Heart left ventricle (tissue), 16 donors: ENCODE results near the gene TMPRSS11B. TPM values are rescaled to one million over a fixed set of nuclear protein-coding genes. Genes with fewer than 3 reads are reported as not detected.
"Not testable (repeated sequence)": the region's sequence is repeated elsewhere in the genome, so short reads cannot be mapped to it uniquely, and the experiment has no call there.

Experiments
- ATAC-seq, 4 donors: fragments of 200-7000 bp; cut with Tn5 transposase; one replicate each; pipeline ENCODE4 v1.9.1; 2020 to 2022; ENCODE audit warnings: moderate library complexity in 4 of 4, mild to moderate bottlenecking in 3 of 4, moderate number of reproducible peaks in 1 of 4
- DNase-seq, 5 donors: peaks; one replicate each; pipeline ENCODE4 v3.0.0-alpha.2; 2020
- H3K27ac ChIP-seq, 12 donors: fragments of 200-600 bp; sonication (generic) in 4 of 12; one replicate each; pipeline versions ENCODE4 v1.5.0 to v1.8.0; 2016 to 2022; ENCODE audit warnings: mild to moderate bottlenecking in 2 of 12
- H3K27me3 ChIP-seq, 9 donors: fragments of 200-600 bp; sonication (generic) in 2 of 9; one replicate each; pipeline versions ENCODE4 v1.5.1 to v1.8.0; 2016 to 2022; ENCODE audit warnings: mild to moderate bottlenecking in 3 of 9
- H3K36me3 ChIP-seq, 9 donors: fragments of 200-600 bp; sonication (generic) in 2 of 9; one replicate each; pipeline versions ENCODE4 v1.5.0 to v1.8.0; 2018 to 2022; ENCODE audit warnings: mild to moderate bottlenecking in 2 of 9
- H3K4me1 ChIP-seq, 12 donors: fragments of 200-600 bp; sonication (generic) in 4 of 12; one replicate each; pipeline versions ENCODE4 v1.5.0 to v1.8.0; 2016 to 2022; ENCODE audit warnings: mild to moderate bottlenecking in 3 of 12
- H3K4me3 ChIP-seq, 12 donors: fragments of 200-600 bp; sonication (generic) in 4 of 12; one replicate each; pipeline versions ENCODE4 v1.5.0 to v1.8.0; 2017 to 2022; ENCODE audit warnings: mild to moderate bottlenecking in 9 of 12, moderate library complexity in 4 of 12
- H3K9me3 ChIP-seq, 12 donors: fragments of 200-600 bp; sonication (generic) in 4 of 12; one replicate each; pipeline versions ENCODE4 v1.5.0 to v1.8.0; 2016 to 2022; ENCODE audit warnings: mild to moderate bottlenecking in 1 of 12
- CTCF ChIP-seq, 12 donors: fragments of 200-600 bp; sonication (generic) in 4 of 12; IDR thresholded peaks; one replicate each; pipeline versions ENCODE4 v1.5.0 to v1.8.0; 2018 to 2022; ENCODE audit warnings: antibody characterized with exemption in 12 of 12, mild to moderate bottlenecking in 5 of 12
- POLR2A ChIP-seq, 2 donors: fragments of 450-650 bp; IDR thresholded peaks; one replicate each; pipeline ENCODE4 v1.6.1; 2017; ENCODE audit warnings: antibody characterized with exemption in 2 of 2, mild to moderate bottlenecking in 2 of 2, moderate library complexity in 2 of 2
- WGBS, 4 donors: extraction: QIAGEN DNeasy Blood & Tissue Kit in 2 of 4; methylation state at CpG; one replicate each; pipeline versions ENCODE4 v1.1.5 to v1.1.7; 2013 to 2018; 5-methylcytosine and 5-hydroxymethylcytosine counted together
- intact Hi-C, 10 donors: fragments of 100-400 bp; cut with DNase I; formaldehyde crosslinking; loops; one replicate each; pipeline versions ENCODE4 v1.11.1 to v1.14.2; 2022
- polyA plus RNA-seq, 2 donors: library from polyadenylated mRNA; stranded (reverse); fragments of 200-250 nt; gene quantifications; one replicate each; pipeline ENCODE4 v1.2.3, GENCODE V29; 2013
- total RNA-seq, 9 donors: library from RNA; depleted of rRNA in 2 of 9; stranded (reverse); fragments of >200 nt in 2 of 9; fragmentation: NEBNext Ultra II Directional in 3 of 9; extraction: Animal tissue kit (Norgen Biotek cat#: 25700) in 3 of 9; gene quantifications; one replicate each; pipeline versions ENCODE4 v1.1.0 to v1.2.4, GENCODE V29; 2016 to 2023
- donor health status: ischemic (EF 13 %, LVEDD 7.1; RV severe dilation, severe dysfunction).
- donor health status: healthy with polysubstance abuse.
- donor health status: DM: no; HTN: yes; CAD: no.
- donor health status: DM: no; HTN: no; CAD: no.
- donor health status: ischemic (EF 25% LVEDD 6.9; RV normal size, moderate dysfunction).
- donor health status: ischemic (EF 25% LVEDD 5.7; RV mildly dilated, moderate dysfunction).
- donor health status: healthy.
- donor health status: DM: yes; HTN: yes; CAD: no.
- donor health status: ischemic (EF 35%, LVEDD 5.7; RV mildly dilated, moderate dysfunction).
- donor health status: nonischemic (EF 11% LVEDD 7.7; RV severe dilation, severe dysfunction).
- donor health status: DM: yes; HTN: yes; CAD: no.
- donor health status: PGD.
- donor health status: ischemic (EF 29% LVEDD 5.4; RV normal size, mild dysfunction).
- donor health status: nonischemic (EF 23%, LVEDD 6.1; RV moderate dilation, normal function).

Gene TMPRSS11B
- total and polyA plus RNA-seq, 11 donors, result 0.06 TPM; not detected in 10

- ATAC-seq (no peak), DNase-seq (no peak)
- Histone ChIP-seq H3K36me3 (no peaks in the 10 kb centered on the region), H3K27me3 (no peaks in the 10 kb centered on the region), H3K27ac (no peak overlapping the region), H3K4me1 (no peaks in the 10 kb centered on the region), H3K9me3 (no peaks in the 10 kb centered on the region), H3K4me3 (no peak overlapping the region)
- intact Hi-C loops, result no loop called here
- WGBS, 4 donors, result 38 to 43% (median 41%) methylated on average over 1 of the region's 1 CpG
- TF ChIP-seq POLR2A (IDR thresholded peaks at IDR 0.05) (no peak), CTCF (IDR thresholded peaks at IDR 0.05) (no peak)
Measured at GRCh38 chr4:68228568-68228967, 16.9 kb downstream of the TMPRSS11B start.

DNA sequence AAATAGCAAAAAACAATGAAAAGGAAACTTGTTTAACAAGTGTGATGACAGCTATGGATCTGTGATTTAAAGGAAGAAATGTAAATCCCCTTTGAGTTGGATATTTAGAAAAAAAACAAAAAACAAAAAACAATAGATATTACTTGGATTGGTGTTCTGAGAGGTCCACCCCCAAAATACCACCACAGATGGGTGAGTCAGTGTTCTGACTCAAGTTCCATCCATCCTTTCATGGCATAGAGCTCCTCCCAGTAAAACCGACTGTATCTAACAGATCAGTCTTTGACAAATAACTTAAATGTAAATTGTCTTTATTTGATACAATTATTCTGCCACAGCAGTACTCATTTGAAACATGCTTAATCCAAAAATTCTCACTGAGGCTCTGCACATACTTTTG is 27.4 kb downstream of the TMPRSS11B start:
- no peaks in the 10 kb centered on the region for H3K9me3 ChIP-seq
- no peak for DNase-seq
- no peak overlapping the region for H3K27ac ChIP-seq
- TF ChIP-seq POLR2A (IDR thresholded peaks at IDR 0.05) (no peak), CTCF (IDR thresholded peaks at IDR 0.05) (no peak)
- ATAC-seq, result no peak
- intact Hi-C loops, result no loop called here
- 27 to 50% (median 31%) methylated on average over 1 of the region's 1 CpG for WGBS, 4 donors
- no peaks in the 10 kb centered on the region for H3K4me1 ChIP-seq
- H3K36me3 ChIP-seq, result no peaks in the 10 kb centered on the region
- H3K27me3 ChIP-seq, result no peaks in the 10 kb centered on the region
- H3K4me3 ChIP-seq, result no peak overlapping the region

DNA sequence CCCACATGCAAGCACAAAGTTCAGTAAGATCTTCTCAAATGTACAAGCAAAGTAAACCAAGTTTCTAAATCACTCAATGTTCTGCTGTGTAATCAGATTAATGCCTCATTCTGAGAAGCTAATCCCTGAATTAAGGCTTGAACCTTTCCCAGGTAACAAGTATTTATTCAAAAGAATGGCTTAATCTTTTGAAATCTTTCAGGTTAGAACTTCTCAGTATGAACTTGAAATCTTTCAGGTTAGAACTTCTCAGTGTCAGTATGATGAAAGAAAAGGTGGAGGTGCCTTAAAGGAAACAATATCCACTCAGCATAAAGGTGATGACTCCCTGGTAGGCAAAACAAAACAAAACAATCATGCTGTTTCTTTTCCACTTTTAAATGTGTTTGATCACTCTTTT is 29.0 kb downstream of the TMPRSS11B start:
- no peak overlapping the region for H3K27ac ChIP-seq
- H3K36me3 ChIP-seq, result no peaks in the 10 kb centered on the region
- H3K27me3 ChIP-seq, result no peaks in the 10 kb centered on the region
- no peaks in the 10 kb centered on the region for H3K4me1 ChIP-seq
- no peak overlapping the region for H3K4me3 ChIP-seq
- H3K9me3 ChIP-seq, result peaks cover 0 to 3% (median 0%) of the 10 kb centered on the region in 12 donors
- TF ChIP-seq POLR2A (IDR thresholded peaks at IDR 0.05) (no peak), CTCF (IDR thresholded peaks at IDR 0.05) (no peak)
- DNase-seq (no peak), ATAC-seq (no peak)
- intact Hi-C loops, result no loop called here

DNA sequence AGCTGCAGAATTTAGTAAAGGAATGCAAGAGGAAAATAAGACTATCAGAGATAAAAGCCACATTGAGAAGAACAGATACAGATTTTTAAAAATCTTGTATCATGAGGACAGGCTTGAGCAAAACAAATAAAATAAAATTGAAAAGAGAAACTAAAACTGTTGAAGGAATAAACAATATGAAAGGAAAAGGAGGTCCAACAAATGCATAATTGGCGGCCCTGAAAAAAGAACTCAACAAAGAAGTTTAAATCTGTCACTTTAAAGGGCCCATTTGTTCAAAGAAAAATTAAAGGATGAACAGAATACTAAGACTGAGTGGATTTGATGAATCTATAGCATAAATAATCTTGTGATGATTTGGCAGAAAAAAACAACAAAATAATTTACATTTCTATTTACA is 36.5 kb downstream of the TMPRSS11B start:
- no peak for ATAC-seq
- WGBS, 4 donors, result 70 to 79% (median 75%) methylated on average over 1 of the region's 1 CpG
- H3K27ac ChIP-seq, result no peak overlapping the region
- no peak for TF ChIP-seq CTCF (IDR thresholded peaks at IDR 0.05)
- TF ChIP-seq POLR2A (IDR thresholded peaks at IDR 0.05), result no peak
- intact Hi-C loops, result no loop called here
- no peaks in the 10 kb centered on the region for H3K36me3 ChIP-seq
- H3K4me1 ChIP-seq, result no peaks in the 10 kb centered on the region
- no peak for DNase-seq
- H3K9me3 ChIP-seq, result peaks cover 0 to 44% (median 18%) of the 10 kb centered on the region in 12 donors
- H3K4me3 ChIP-seq, result no peak overlapping the region
- no peaks in the 10 kb centered on the region for H3K27me3 ChIP-seq

- H3K9me3 ChIP-seq, intact Hi-C loops, H3K4me1 ChIP-seq, H3K27me3 ChIP-seq, DNase-seq, H3K36me3 ChIP-seq, H3K4me3 ChIP-seq, ATAC-seq, H3K27ac ChIP-seq: not testable (repeated sequence)
- 71 to 84% (median 79%) methylated on average over 3 to 5 of the region's 5 CpGs for WGBS, 4 donors
Measured at GRCh38 chr4:68194305-68194704, 51.2 kb downstream of the TMPRSS11B start.
